Neuron (in vitro differentiated cells): ENCODE measurements around the gene SLCO4A1.
"Not testable (repeated sequence)": the region's sequence is repeated elsewhere in the genome, so short reads cannot be mapped to it uniquely, and the experiment has no call there.

Source experiments
- H2AFZ ChIP-seq: one replicate; pipeline ENCODE4 v1.6.1; 2013; ENCODE audit warnings: low read depth, mild to moderate bottlenecking, inconsistent platforms, low read length, moderate library complexity
- H3K27me3 ChIP-seq: one replicate; pipeline ENCODE4 v1.6.1; 2013; ENCODE audit warnings: low read length; ENCODE audit not compliant: insufficient read depth
- H3K36me3 ChIP-seq: one replicate; pipeline ENCODE4 v1.6.1; 2013; ENCODE audit warnings: low read length; ENCODE audit not compliant: insufficient read depth
- H3K4me1 ChIP-seq: one replicate; pipeline ENCODE4 v1.6.1; 2013; ENCODE audit warnings: low read length; ENCODE audit not compliant: insufficient read depth
- H3K4me3 ChIP-seq: 2 replicates; pipeline ENCODE4 v1.5.1; 2013; ENCODE audit warnings: mild to moderate bottlenecking, low read length, moderate library complexity
- H3K9me3 ChIP-seq: one replicate; pipeline ENCODE4 v1.6.1; 2013; ENCODE audit warnings: low read length

SLCO4A1 gene

DNA sequence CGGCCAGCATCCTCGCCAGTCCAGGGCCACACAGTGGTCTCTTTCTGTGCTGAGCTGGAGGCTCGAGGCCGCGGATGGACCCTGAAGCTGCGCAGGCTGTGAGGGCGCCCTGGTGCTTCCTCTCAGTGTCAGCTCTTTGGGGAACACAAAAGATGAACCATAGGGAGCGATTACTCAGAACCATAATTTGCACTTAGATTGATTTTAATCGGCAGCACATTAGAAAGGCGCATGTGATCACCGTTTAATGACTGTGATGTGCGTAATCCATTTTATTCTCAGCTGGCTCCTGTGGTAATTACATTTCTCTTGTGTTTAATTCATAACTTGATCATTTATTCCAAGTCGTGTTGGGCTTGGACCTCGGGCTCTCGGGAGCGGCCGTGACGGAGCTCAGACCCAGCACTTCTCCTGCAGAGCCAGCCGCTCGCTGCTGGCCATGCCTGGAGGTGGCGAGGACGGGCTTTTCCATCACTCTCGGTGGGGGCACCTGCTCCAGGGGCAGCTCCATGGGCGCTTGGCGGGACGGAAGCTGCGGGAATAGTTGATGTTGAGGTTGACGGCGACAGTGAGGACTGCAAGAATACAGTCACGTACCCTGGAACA lies 40.7 kb downstream of the SLCO4A1 start:
- Histone ChIP-seq H3K4me1 (peaks cover 12% of the 10 kb centered on the region), H3K9me3 (peaks cover 5% of the 10 kb centered on the region), H3K4me3 (no peak overlapping the region), H3K27me3 (no peaks in the 10 kb centered on the region), H2AFZ (no peak overlapping the region), H3K36me3 (no peaks in the 10 kb centered on the region)

DNA sequence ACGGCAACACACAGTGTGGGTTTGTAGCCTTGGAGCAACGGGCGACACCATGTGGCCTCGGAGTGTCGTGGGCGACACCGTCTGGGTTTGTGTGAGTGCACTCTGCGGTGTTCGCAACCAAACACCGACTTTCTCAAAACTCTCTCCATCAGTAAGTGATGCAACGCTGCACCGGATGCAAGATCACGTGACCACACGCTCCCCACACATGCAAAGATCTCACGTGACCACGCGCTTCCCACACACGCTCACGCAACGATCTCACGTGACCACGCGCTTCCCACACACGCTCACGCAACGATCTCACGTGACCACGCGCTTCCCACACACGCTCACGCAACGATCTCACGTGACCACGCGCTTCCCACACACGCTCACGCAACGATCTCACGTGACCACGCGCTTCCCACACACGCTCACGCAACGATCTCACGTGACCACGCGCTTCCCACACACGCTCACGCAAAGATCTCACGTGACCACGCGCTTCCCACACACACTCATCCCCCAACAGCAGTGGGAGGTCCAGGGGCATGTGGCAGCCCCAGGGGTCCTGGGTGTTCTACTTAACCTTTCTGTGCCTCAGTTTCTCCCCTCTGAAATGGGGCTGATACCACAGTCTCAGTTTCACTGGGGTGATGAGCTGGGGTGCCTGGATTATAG lies 41.5 kb downstream of the SLCO4A1 start:
- peaks cover 12% of the 10 kb centered on the region for H3K4me1 ChIP-seq
- not testable (repeated sequence) for H3K36me3 ChIP-seq, H3K27me3 ChIP-seq, H3K4me3 ChIP-seq, H2AFZ ChIP-seq, H3K9me3 ChIP-seq

DNA sequence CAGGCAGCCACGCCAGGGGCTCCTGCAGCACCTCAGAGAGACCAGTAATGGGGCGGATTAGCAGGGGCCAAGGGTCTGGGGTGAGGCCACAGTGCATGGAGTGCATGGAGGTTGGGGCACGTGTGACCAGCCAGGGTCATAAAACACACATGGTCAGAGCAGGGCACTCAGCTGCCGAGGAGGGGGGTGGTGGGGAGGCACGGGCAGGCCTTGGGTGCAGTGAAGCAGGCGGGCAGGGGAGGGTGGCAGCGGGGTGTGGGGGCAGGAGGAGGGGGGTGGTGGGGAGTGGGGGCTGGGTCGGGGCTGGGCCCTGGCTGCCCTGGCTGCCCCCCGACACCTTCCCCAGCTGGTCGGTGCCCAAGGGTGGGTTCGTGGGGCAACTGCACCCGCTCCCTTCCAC lies 42.7 kb downstream of the SLCO4A1 start:
- H3K4me1 ChIP-seq: peaks cover 12% of the 10 kb centered on the region
- no peaks in the 10 kb centered on the region for H3K27me3 ChIP-seq
- H3K36me3 ChIP-seq: no peaks in the 10 kb centered on the region
- H2AFZ ChIP-seq: no peak overlapping the region
- H3K4me3 ChIP-seq: no peak overlapping the region
- peaks cover 5% of the 10 kb centered on the region for H3K9me3 ChIP-seq

DNA sequence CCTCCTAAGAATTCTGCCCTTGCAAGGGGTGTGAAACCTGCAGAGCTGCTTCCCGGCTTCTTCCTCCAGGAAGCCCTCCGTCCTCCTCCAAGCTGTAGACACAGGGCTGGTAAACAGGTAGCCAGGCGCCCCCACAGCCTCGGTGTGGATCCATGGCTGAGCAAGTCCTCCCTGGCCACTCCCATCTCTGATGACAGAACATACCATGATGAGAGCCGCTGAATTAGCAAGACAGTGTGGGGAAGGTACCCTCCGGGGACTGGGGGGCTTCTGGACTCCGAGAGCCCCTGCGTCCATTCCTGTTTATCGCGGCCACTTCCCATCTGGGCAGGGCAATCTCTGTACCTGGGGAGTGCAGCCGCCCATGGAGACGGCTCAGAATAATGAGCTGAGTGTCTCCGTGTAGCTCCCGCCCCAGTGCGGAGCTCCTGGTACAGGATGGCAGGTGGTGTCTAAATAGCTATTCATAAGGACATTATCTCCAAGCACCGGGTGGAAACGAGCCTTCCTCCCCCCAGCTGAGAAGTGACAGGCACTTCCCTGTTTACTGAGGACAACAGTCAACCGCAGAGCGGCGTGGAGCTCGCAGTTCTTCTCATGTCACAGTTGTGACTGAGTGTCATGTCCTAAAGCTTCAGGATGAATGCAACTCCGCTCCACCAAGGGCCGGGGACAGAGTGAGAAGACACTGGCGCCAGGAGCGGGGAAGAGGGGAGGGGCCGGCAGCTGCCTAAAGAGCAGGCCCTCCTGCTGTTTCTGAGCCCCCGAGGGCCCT lies 43.7 kb downstream of the SLCO4A1 start:
- Histone ChIP-seq H3K36me3 (no peaks in the 10 kb centered on the region), H3K4me3 (no peak overlapping the region), H3K4me1 (peaks cover 12% of the 10 kb centered on the region), H3K9me3 (peaks cover 5% of the 10 kb centered on the region), H3K27me3 (no peaks in the 10 kb centered on the region), H2AFZ (no peak overlapping the region)

DNA sequence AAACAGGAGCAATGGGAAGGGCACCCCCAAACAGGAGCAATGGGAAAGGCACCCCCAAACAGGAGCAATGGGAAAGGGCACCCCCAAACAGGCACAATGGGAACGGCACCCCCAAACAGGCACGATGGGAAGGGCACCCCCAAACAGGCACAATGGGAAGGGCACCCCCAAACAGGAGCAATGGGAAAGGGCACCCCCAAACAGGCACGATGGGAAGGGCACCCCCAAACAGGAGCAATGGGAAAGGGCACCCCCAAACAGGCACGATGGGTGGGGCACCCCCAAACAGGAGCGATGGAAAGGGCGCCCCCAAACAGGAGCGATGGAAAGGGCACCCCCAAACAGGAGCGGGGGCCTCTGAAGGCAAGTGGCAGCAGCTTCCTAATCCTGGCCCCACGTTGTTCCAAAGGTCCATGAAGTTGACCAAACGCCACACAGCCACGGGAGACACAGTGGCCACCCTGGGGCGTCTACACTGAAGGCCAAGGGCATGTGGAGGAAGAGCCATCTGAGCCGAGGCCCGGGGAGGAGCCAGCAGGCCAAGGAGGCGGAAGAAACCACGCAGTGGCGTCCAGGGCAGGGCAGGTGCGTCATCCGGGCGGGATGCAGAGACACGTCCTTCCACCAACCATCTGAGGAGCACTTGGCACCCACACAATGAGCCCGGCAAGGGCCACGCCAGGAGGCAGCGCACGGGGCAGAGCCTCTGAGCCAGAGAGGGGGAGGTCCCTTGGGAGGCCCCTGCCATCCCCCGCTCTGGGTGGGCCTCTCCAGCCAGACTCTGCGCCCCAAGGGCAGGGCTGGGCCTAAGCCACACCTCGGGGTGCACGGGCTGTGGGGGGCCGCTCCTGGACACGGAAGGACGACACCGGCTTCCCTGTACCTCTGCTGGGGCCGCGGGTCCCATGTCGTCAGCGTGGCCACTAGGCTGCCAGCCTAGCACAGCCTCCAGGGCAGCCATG lies 44.8 kb downstream of the SLCO4A1 start:
- peaks cover 12% of the 10 kb centered on the region for H3K4me1 ChIP-seq
- H2AFZ ChIP-seq: no peak overlapping the region
- no peaks in the 10 kb centered on the region for H3K27me3 ChIP-seq
- H3K4me3 ChIP-seq: no peak overlapping the region
- H3K36me3 ChIP-seq: no peaks in the 10 kb centered on the region
- H3K9me3 ChIP-seq: peaks cover 3% of the 10 kb centered on the region

DNA sequence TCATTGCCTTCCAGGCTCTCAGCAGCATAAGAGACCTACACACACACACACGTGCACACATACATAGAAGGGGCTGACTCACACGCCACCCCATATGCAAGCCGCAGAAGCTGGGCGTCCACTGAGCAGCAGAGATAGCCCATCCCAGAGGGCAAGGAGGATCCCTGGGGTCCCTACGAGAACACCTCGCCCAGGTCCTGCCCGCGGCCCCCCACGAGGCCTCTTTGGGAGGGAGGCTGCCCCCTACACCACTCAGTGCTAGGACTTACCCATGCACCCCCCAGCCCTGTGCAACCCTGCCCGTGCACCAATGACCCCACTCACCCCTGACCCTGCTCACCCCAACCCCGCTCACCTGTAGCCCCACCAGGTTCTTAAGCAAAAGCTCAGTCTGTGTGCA lies 45.8 kb downstream of the SLCO4A1 start:
- Histone ChIP-seq H3K27me3 (no peaks in the 10 kb centered on the region), H2AFZ (no peak overlapping the region), H3K36me3 (no peaks in the 10 kb centered on the region), H3K9me3 (peaks cover 2% of the 10 kb centered on the region), H3K4me1 (peaks cover 12% of the 10 kb centered on the region), H3K4me3 (no peak overlapping the region)

DNA sequence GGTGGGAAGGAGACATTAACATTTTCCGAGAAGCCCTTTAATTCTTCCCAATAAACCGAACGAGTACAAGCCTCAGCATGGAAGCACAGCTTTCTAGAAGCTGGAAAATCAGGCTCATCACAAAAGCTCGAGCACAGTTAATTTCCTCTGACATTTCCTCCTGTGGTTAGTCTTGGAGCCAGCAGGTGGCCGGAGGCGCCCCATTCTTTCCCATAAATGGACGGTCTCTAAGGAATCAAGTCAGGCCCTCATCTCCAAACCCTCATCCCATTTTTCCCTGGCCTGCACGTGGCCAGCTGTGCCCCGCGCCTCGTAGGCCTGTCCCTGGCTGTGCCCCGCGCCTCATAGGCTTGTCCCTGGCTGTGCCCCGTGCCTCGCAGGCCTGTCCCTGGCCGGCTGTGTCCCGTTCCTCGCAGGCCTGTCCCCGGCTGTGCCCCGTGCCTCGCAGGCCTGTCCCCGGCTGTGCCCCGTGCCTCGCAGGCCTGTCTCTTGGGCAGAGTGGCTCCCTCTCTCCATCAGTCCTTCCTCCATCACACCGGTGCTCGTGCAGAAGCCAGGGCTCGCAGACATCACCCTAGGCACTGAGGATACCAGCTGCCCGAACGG lies 46.7 kb downstream of the SLCO4A1 start:
- Histone ChIP-seq H2AFZ (no peak overlapping the region), H3K4me3 (no peak overlapping the region), H3K36me3 (no peaks in the 10 kb centered on the region), H3K4me1 (peaks cover 12% of the 10 kb centered on the region), H3K9me3 (no peaks in the 10 kb centered on the region), H3K27me3 (no peaks in the 10 kb centered on the region)

DNA sequence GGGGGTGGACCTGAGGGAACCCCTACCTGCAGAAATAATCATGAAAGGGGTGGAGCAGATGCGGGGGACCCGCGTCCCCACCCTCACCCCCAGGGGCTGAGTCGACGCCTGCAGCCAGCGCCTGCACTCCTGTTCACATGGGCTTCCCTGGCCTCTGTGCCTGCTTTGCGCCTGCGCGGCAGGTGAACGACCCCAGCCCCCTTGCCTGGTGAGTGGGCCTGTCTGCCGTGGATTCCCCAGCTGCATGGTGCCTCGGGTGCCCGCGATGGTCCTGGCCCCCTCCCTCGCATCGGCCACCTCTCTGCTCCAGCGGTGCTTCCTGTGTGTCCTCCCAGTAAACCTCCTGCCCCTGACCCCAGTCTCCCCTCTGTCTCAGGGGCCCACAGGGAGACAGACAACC lies 47.6 kb downstream of the SLCO4A1 start:
- Histone ChIP-seq H3K4me1 (peaks cover 12% of the 10 kb centered on the region), H3K27me3 (no peaks in the 10 kb centered on the region), H2AFZ (no peak overlapping the region), H3K36me3 (no peaks in the 10 kb centered on the region), H3K9me3 (no peaks in the 10 kb centered on the region), H3K4me3 (no peak overlapping the region)

DNA sequence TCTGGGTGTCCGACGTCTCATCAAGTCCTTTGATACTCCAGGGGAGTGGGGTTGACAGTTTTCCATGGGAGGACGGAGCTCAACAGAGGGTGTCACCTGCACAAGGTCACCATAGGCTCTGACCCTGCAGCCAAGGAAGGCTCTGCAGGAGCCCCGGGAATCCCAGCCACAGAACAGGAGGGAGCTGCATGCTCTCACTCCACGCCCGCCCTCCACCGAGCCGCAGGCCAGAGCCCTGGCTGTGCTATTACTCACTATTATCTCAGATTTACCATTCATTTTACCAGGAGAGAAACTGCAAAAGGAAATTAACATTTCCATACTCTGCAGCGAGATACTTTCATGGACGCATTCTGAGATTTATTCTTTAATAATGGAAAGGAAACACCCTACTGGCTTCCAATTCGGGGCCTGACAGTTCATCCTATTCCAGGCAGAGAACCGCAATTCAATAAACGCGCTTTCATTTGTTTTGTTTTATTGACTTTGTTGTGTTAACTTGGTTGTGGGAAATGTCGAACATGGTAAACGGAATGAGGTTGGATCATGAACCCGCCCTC lies 48.0 kb downstream of the SLCO4A1 start:
- Histone ChIP-seq H3K27me3 (no peaks in the 10 kb centered on the region), H3K4me1 (peaks cover 12% of the 10 kb centered on the region), H2AFZ (no peak overlapping the region)

DNA sequence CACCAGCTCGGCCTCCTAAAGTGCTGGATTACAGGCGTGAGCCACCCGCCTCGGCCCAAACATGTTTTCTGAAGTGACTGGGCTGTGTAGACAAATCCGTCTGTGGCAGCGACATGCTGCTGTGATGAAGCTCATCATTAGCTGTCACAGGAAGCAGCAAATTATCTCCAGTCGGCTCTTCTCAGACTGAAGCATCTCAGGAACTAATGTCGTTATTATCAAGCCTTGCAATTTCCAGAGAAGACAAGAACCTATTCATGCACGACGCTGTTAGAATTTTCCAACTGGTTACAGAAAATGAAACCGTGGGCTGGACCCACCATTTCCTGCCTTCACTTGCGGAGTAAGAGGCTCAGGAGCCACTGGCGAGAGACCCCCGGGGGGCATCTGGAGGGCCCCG lies 49.2 kb downstream of the SLCO4A1 start:
- no peaks in the 10 kb centered on the region for H3K36me3 ChIP-seq
- H3K9me3 ChIP-seq: no peaks in the 10 kb centered on the region
- no peak overlapping the region for H3K4me3 ChIP-seq
- no peak overlapping the region for H2AFZ ChIP-seq
- peaks cover 3% of the 10 kb centered on the region for H3K4me1 ChIP-seq
- peaks cover 6% of the 10 kb centered on the region for H3K27me3 ChIP-seq

More for the DNA sequence above, 48.0 kb downstream of the SLCO4A1 start:
- H3K4me3 ChIP-seq: no peak overlapping the region
- H3K9me3 ChIP-seq: no peaks in the 10 kb centered on the region
- H3K36me3 ChIP-seq: no peaks in the 10 kb centered on the region

DNA sequence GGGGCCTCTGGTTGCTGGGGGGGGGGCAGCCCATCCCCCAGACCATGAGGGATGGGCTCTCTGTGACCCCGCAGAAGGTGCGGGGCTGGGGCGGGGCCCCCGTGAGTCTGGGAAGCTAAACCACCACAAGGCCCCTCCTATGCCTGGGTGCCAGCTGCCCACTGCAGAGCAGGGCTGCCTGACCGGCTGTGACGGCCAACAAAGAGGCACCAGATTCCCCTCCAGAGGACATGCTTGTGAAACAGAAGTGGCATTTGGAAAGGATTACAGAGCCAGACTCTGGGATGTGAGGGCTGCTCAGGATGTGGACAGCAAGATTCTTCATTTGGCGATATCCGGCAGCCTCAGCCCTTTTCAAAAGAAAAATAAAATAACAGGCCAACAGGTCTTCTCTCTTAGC lies 49.9 kb downstream of the SLCO4A1 start:
- Histone ChIP-seq H3K36me3 (no peaks in the 10 kb centered on the region), H3K9me3 (no peaks in the 10 kb centered on the region), H3K4me3 (no peak overlapping the region), H3K27me3 (peaks cover 9% of the 10 kb centered on the region), H3K4me1 (no peaks in the 10 kb centered on the region), H2AFZ (no peak overlapping the region)

DNA sequence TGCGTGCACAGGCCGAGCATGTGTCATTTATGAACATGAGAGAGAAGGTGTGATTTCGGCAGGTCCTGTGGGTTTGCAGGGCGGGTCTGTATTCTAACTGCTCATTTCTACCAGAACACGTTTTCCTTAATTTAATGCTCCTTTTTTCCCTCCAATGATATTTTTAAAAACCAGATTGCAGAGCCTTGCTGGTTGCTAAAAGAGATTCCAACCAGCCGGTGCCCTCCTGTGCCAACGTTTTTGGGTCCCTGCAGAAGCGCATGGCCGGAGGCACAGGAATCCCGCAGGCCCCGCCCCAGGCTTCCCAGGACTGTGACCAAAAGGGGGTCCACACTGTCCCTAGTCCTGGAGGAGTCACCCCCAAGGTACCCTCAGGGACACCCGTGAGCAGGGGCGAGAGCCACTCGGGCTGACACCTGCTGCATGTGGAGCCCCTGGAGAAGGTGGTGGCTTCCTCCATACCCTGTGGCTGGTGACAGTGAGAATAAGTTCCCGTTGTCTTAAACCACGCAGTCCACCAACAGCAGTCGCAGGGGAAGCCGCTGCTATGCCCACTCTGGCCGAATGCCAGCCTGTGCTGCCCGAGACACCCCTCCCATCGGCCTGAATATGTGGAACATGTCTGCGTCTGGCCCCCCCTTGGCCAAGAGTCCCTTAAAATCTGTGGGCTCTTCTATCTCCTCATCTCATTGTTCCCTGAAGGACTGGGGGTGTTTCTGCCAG lies 50.7 kb downstream of the SLCO4A1 start:
- Histone ChIP-seq H2AFZ (no peak overlapping the region), H3K9me3 (no peaks in the 10 kb centered on the region), H3K4me3 (no peak overlapping the region), H3K27me3 (peaks cover 13% of the 10 kb centered on the region), H3K4me1 (no peaks in the 10 kb centered on the region), H3K36me3 (no peaks in the 10 kb centered on the region)
